Measurements from ENCODE around the gene GOLGA8B. TPM values are rescaled to one million over a fixed set of nuclear protein-coding genes. Genes with fewer than 3 reads are reported as not detected.

GOLGA8B gene
- total and polyA plus RNA-seq, 2 of the 8 experiments (the other 6 are each of a cell fraction or from before 2014, with no cell fraction given), result 14.1 to 23.3 TPM

- Histone ChIP-seq H3K9ac (replicated peaks in 1 of 4; ENCODE audit: extremely low read depth in 1 of 4, low read depth in 3 of 4, low read length in 3 of 4) (no peak overlapping the region), H3K79me2 (ENCODE audit: control insufficient read depth in 1 of 2, insufficient read depth in 2 of 2, low read length in 2 of 2) (no peaks in the 10 kb centered on the region), H2BK120ac (replicated peaks; ENCODE audit: low read depth, low read length) (no peak overlapping the region), H2AK5ac (ENCODE audit: low read depth, low read length) (no peak overlapping the region), H3K23ac (ENCODE audit: insufficient read length) (no peak overlapping the region), H3K36me3 (ENCODE audit: control insufficient read depth in 2 of 4, insufficient read depth in 4 of 4, low read length in 3 of 4) (no peaks in the 10 kb centered on the region), H3K79me1 (ENCODE audit: low read depth, low read length) (no peaks in the 10 kb centered on the region), H3K14ac (ENCODE audit: insufficient read length) (no peak overlapping the region), H4K8ac (ENCODE audit: extremely low read depth, insufficient read depth, low read length) (no peak overlapping the region), H2BK5ac (ENCODE audit: low read depth, low read length) (no peak overlapping the region), H3K18ac (ENCODE audit: extremely low read depth, low read length) (no peak overlapping the region), H3K23me2 (ENCODE audit: low read depth, low read length) (no peaks in the 10 kb centered on the region), H3K56ac (replicated peaks; ENCODE audit: insufficient read length, low read depth, low read length) (no peak overlapping the region), H2BK12ac (ENCODE audit: low read depth, low read length) (no peak overlapping the region), H3K27ac (ENCODE audit: low read depth, low read length) (no peak overlapping the region), H2BK15ac (ENCODE audit: low read length) (no peak overlapping the region), H2AFZ (ENCODE audit: low read length) (no peak overlapping the region), H3K4me1 (replicated peaks in 1 of 4; ENCODE audit: control insufficient read depth in 3 of 4, insufficient read depth in 4 of 4, low read length in 3 of 4) (no peaks in the 10 kb centered on the region), H3K4me2 (ENCODE audit: insufficient read depth in 1 of 2, low read depth in 2 of 2, low read length in 2 of 2) (no peak overlapping the region), H3K27me3 (replicated peaks in 1 of 4; ENCODE audit: control insufficient read depth in 3 of 4, extremely low read depth in 1 of 4, insufficient read depth in 3 of 4, low read length in 3 of 4) (no peaks in the 10 kb centered on the region), H4K91ac (replicated peaks; ENCODE audit: insufficient read length, low read length) (no peak overlapping the region), H4K5ac (ENCODE audit: insufficient read length, low read depth, low read length) (no peak overlapping the region), H3K4ac (replicated peaks; ENCODE audit: insufficient read length, low read depth, low read length) (no peak overlapping the region), H2BK20ac (ENCODE audit: low read length) (no peak overlapping the region), H4K20me1 (replicated peaks in 1 of 2; ENCODE audit: control insufficient read depth in 1 of 2, insufficient read depth in 2 of 2, low read length in 2 of 2) (no peaks in the 10 kb centered on the region), H3K9me3 (ENCODE audit: insufficient read depth in 2 of 2, low read depth in 1 of 2, low read length in 1 of 2) (no peaks in the 10 kb centered on the region), H3K4me3 (ENCODE audit: extremely low read depth in 1 of 4, insufficient read depth in 2 of 4, low read depth in 3 of 4, low read length in 4 of 4) (no peak overlapping the region)
- ChIA-PET CTCF (ENCODE audit: partially characterized antibody) (interaction anchor here (0.6 kb wide), 1 partner anchor 370 kb away, joined by 4 read pairs; no protein-coding TSS in a partner anchor), POLR2A (ENCODE audit: partially characterized antibody) (no interaction called here)
- WGBS, 2 experiments (ENCODE audit: extremely low coverage in 1 of 2, insufficient coverage in 1 of 2, insufficient read length in 1 of 2, insufficient replicate concordance in 2 of 2, low coverage in 1 of 2, low lambda C conversion rate in 2 of 2, missing lambda C conversion rate in 1 of 2), result 69% methylated on average over 2 of the region's 2 CpGs; no CpG with 5 or more reads in 1 of the 2 experiments
- FAIRE-seq (no peak), DNase-seq (ENCODE audit: low read depth in 1 of 2, low spot score in 2 of 2) (no peak)
- no peak for TF ChIP-seq HDAC6 (IDR thresholded peaks at IDR 0.05; ENCODE audit: low read depth, low read length)
- TF ChIP-seq POLR2A (IDR thresholded peaks at IDR 0.05; ENCODE audit: control extremely low read depth in 1 of 2, low read depth in 2 of 2, low read length in 2 of 2), result no peak
- TF ChIP-seq SIX5 (IDR thresholded peaks at IDR 0.05; ENCODE audit: low read depth, low read length), result no peak
- TF ChIP-seq CBX8 (IDR thresholded peaks at IDR 0.05; ENCODE audit: borderline replicate concordance, low read depth, low read length), result no peak
- TF ChIP-seq PHF8 (conservative IDR thresholded peaks at IDR 0.05; ENCODE audit: low read depth, low read length), result no peak
- TF ChIP-seq MAFK (IDR thresholded peaks at IDR 0.05; ENCODE audit: low read depth, low read length), result no peak
- TF ChIP-seq SP1 (IDR thresholded peaks at IDR 0.05; ENCODE audit: low read depth, low read length), result no peak
- TF ChIP-seq TBP (IDR thresholded peaks at IDR 0.05; ENCODE audit: low read depth, low read length), result no peak
- TF ChIP-seq SP2 (IDR thresholded peaks at IDR 0.05; ENCODE audit: low read length), result no peak
- no peak for TF ChIP-seq CREB1 (IDR thresholded peaks at IDR 0.05)
- TF ChIP-seq ZNF274 (IDR thresholded peaks at IDR 0.05; ENCODE audit: borderline replicate concordance, extremely low read depth, low read length), result no peak
These were observed 45.2 kb upstream of the GOLGA8B start for GRCh38 chr15:34628577-34629152.
